NCI-H526 treated with DMSO at 0.1 percent for 48 hours (cell line): Measurements from ENCODE around the gene TRANK1.
"Not testable (repeated sequence)": the region's sequence is repeated elsewhere in the genome, so short reads cannot be mapped to it uniquely, and the experiment has no call there.

Experiments
- DNase-seq: peaks from one replicate; lab custom pipeline; 2025; lab: John Stamatoyannopoulos, UW

TRANK1 gene

GRCh38 chr3:36892457-36893136 is 52.3 kb downstream of the TRANK1 start:
- DNase-seq: no peak

- peak; percentile 86 for DNase-seq
Observed at GRCh38 chr3:36891701-36892160, 53.1 kb downstream of the TRANK1 start.

GRCh38 chr3:36891097-36891496 is 53.8 kb downstream of the TRANK1 start:
- DNase-seq: not testable (repeated sequence)

GRCh38 chr3:36890261-36890660 is 54.6 kb downstream of the TRANK1 start:
- no peak for DNase-seq

- no peak for DNase-seq
Observed at GRCh38 chr3:36881735-36882134, 63.1 kb downstream of the TRANK1 start.

- DNase-seq: not testable (repeated sequence)
Observed at GRCh38 chr3:36879842-36880241, 65.0 kb downstream of the TRANK1 start.

- DNase-seq: no peak
Observed at GRCh38 chr3:36877930-36878685, 66.7 kb downstream of the TRANK1 start.

GRCh38 chr3:36876181-36876936 is 68.5 kb downstream of the TRANK1 start:
- DNase-seq: no peak

- DNase-seq: no peak
Observed at GRCh38 chr3:36875397-36875796, 69.5 kb downstream of the TRANK1 start.

- DNase-seq: no peak
Observed at GRCh38 chr3:36874424-36874823, 70.4 kb downstream of the TRANK1 start.

GRCh38 chr3:36871379-36872126 is 73.3 kb downstream of the TRANK1 start:
- no peak for DNase-seq

- DNase-seq: peak; percentile 38
Observed at GRCh38 chr3:36868614-36869436, 76.0 kb downstream of the TRANK1 start.

- no peak for DNase-seq
Observed at GRCh38 chr3:36867810-36868209, 77.0 kb downstream of the TRANK1 start.

GRCh38 chr3:36866368-36866767 is 78.5 kb downstream of the TRANK1 start:
- no peak for DNase-seq

GRCh38 chr3:36864180-36865053 is 80.4 kb downstream of the TRANK1 start:
- DNase-seq: no peak

GRCh38 chr3:36862076-36862755 is 82.6 kb downstream of the TRANK1 start:
- DNase-seq: no peak

- DNase-seq: no peak
Observed at GRCh38 chr3:36859494-36859893, 85.4 kb downstream of the TRANK1 start.

GRCh38 chr3:36852071-36852470 is 92.8 kb downstream of the TRANK1 start:
- DNase-seq: no peak

GRCh38 chr3:36850743-36851142 is 94.1 kb downstream of the TRANK1 start:
- DNase-seq: no peak
